GM23338 (cell line): ENCODE data around the gene CALHM2.

Experiments
- CREB1 ChIP-seq: fragments of 250-450 bp; sonication (Bioruptor Pico); IDR thresholded peaks from 2 replicates; pipeline ENCODE4 v1.5.0; 2020; ENCODE audit warnings: low read depth, mild to moderate bottlenecking, moderate library complexity
- EZH2 ChIP-seq: fragments of 200-600 bp; sonication (generic); IDR thresholded peaks from one replicate; pipeline ENCODE4 v1.8.0; 2017; ENCODE audit warnings: antibody characterized with exemption, mild to moderate bottlenecking, low read depth; ENCODE audit not compliant: unreplicated experiment
- EZH2phosphoT487 ChIP-seq: fragments of 200-600 bp; sonication (generic); IDR thresholded peaks from one replicate; pipeline ENCODE4 v1.8.1; 2018; ENCODE audit warnings: antibody characterized with exemption; ENCODE audit not compliant: unreplicated experiment
- NANOG ChIP-seq: IDR thresholded peaks from 2 replicates; pipeline ENCODE4 v1.6.1; 2016; ENCODE audit warnings: antibody characterized with exemption, borderline replicate concordance
- POLR2AphosphoS5 ChIP-seq: IDR thresholded peaks from 2 replicates; pipeline ENCODE4 v1.6.1; 2016; ENCODE audit warnings: antibody characterized with exemption, low read depth
- STAT1 ChIP-seq: IDR thresholded peaks from one replicate; pipeline ENCODE4 v1.6.1; 2016; ENCODE audit warnings: antibody characterized with exemption; ENCODE audit not compliant: unreplicated experiment
- ZNF114 ChIP-seq: fragments of 250-450 bp; sonication (Bioruptor Pico); IDR thresholded peaks from 2 replicates; pipeline ENCODE4 v1.5.0; 2020; ENCODE audit warnings: mild to moderate bottlenecking, moderate library complexity
- ZNF331 ChIP-seq: fragments of 250-450 bp; sonication (Bioruptor Pico); IDR thresholded peaks from 2 replicates; pipeline ENCODE4 v1.5.0; 2020; ENCODE audit warnings: low read depth, mild to moderate bottlenecking, moderate library complexity
- TF ChIP-seq, protein P1 (sequence below), 2 experiments: fragments of 200-600 bp in 1 of 2; sonication (generic) in 1 of 2; conservative IDR thresholded peaks; 2 replicates each; pipeline versions ENCODE4 v1.5.1 to v1.6.1; 2016 to 2017; ENCODE audit warnings: antibody characterized with exemption in 2 of 2, low read depth in 2 of 2, mild to moderate bottlenecking in 2 of 2, moderate library complexity in 1 of 2
- TF ChIP-seq, protein P2 (sequence below): IDR thresholded peaks from one replicate; pipeline ENCODE4 v1.6.1; 2018; ENCODE audit warnings: antibody characterized with exemption; ENCODE audit not compliant: unreplicated experiment

DNA sequence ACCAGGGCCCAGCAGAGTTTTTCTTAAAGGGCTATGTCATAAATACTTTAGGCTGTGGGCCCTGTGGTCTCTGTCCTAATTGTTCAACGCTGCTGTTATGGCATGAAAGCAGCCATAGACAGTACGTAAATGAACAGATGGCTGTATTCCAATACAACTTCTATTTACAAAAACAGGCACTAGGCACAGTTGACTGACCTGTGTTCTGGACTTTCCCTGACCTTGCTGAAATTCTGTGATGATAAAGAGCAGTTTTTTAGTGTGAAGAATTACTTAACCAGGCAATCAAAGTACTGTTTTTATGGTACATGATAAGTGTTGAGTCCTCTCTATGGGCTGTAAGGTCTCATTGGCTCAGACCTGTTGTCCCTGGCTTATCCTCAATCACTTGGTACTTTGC is 38.6 kb downstream of the CALHM2 start:
- TF ChIP-seq, protein P1, sequence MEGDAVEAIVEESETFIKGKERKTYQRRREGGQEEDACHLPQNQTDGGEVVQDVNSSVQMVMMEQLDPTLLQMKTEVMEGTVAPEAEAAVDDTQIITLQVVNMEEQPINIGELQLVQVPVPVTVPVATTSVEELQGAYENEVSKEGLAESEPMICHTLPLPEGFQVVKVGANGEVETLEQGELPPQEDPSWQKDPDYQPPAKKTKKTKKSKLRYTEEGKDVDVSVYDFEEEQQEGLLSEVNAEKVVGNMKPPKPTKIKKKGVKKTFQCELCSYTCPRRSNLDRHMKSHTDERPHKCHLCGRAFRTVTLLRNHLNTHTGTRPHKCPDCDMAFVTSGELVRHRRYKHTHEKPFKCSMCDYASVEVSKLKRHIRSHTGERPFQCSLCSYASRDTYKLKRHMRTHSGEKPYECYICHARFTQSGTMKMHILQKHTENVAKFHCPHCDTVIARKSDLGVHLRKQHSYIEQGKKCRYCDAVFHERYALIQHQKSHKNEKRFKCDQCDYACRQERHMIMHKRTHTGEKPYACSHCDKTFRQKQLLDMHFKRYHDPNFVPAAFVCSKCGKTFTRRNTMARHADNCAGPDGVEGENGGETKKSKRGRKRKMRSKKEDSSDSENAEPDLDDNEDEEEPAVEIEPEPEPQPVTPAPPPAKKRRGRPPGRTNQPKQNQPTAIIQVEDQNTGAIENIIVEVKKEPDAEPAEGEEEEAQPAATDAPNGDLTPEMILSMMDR (conservative IDR thresholded peaks at IDR 0.05; ENCODE audit: low read depth in 2 of 2) = no peak
- TF ChIP-seq EZH2 (no peak), POLR2AphosphoS5 (no peak), NANOG (no peak), STAT1 (no peak), CREB1 (no peak), EZH2phosphoT487 (no peak), ZNF114 (CRISPR knock-in tag) (no peak), ZNF331 (CRISPR knock-in tag) (no peak)
- TF ChIP-seq, protein P2, sequence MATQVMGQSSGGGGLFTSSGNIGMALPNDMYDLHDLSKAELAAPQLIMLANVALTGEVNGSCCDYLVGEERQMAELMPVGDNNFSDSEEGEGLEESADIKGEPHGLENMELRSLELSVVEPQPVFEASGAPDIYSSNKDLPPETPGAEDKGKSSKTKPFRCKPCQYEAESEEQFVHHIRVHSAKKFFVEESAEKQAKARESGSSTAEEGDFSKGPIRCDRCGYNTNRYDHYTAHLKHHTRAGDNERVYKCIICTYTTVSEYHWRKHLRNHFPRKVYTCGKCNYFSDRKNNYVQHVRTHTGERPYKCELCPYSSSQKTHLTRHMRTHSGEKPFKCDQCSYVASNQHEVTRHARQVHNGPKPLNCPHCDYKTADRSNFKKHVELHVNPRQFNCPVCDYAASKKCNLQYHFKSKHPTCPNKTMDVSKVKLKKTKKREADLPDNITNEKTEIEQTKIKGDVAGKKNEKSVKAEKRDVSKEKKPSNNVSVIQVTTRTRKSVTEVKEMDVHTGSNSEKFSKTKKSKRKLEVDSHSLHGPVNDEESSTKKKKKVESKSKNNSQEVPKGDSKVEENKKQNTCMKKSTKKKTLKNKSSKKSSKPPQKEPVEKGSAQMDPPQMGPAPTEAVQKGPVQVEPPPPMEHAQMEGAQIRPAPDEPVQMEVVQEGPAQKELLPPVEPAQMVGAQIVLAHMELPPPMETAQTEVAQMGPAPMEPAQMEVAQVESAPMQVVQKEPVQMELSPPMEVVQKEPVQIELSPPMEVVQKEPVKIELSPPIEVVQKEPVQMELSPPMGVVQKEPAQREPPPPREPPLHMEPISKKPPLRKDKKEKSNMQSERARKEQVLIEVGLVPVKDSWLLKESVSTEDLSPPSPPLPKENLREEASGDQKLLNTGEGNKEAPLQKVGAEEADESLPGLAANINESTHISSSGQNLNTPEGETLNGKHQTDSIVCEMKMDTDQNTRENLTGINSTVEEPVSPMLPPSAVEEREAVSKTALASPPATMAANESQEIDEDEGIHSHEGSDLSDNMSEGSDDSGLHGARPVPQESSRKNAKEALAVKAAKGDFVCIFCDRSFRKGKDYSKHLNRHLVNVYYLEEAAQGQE = no peak
